HG03460 (cell line): ENCODE measurements around the gene VPS41.

Experiments used
- ATAC-seq: cut with Tn5 transposase; IDR thresholded peaks from one replicate; pipeline ENCODE4 v1.9.1; 2021; ENCODE audit not compliant: unreplicated experiment

VPS41 gene

GRCh38 chr7:38907066-38907465 is 1.9 kb downstream of the VPS41 start:
- ATAC-seq = no peak

DNA sequence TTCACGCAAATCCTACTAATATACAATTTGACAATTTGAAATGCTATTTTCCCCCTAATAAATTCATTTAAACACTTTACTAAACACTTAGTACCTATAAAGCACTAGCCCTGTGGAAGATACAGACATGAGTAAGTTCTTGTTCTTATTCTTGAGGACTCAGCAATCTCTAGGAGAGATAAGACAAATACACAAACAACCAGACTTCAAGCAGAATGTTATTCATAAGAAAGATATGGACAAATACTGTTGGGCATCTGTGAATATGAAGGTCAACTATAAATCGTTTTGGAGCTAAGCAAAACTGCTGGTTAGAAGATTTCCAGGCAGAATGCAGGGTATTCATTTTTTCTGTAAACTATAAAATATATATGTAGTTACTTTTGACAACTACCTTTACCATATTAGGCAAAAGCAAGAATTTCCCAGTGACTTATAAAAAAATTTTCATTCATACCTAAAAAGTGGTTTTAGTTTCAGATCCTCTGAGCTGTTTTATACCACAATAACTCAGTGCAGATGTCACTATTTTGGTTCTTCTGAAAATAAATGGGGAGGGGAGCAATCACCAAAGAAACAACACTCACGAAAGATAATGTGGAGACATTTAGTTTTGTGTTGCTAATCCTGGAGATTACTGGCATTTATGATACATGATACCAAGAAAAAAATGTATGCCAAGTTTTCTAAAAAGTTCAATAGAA is 3.8 kb downstream of the VPS41 start:
- ATAC-seq = peak; percentile 29

DNA sequence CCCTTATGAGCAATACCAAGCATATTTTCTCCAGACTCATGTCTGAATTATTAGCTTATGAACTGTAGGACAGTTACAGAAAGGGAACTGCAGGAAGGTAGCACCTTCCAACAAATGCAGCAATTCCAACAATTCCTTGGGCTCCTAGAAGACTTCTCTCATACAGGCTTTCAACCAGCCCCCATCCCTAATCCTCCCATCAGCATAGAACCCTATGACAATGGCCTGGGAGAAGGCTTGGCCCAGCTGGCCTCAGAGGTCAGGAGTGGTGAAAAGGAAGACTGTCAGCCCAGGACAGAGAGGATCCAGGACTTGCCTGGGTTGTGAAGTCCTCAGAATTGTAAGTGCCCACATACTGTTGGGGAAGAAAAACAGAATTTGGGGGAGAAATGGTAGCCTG is 5.9 kb downstream of the VPS41 start:
- ATAC-seq = no peak

- ATAC-seq = no peak
Measured at GRCh38 chr7:38902449-38902848, 6.5 kb downstream of the VPS41 start.

GRCh38 chr7:38893061-38893460 is 15.9 kb downstream of the VPS41 start:
- ATAC-seq = no peak

DNA sequence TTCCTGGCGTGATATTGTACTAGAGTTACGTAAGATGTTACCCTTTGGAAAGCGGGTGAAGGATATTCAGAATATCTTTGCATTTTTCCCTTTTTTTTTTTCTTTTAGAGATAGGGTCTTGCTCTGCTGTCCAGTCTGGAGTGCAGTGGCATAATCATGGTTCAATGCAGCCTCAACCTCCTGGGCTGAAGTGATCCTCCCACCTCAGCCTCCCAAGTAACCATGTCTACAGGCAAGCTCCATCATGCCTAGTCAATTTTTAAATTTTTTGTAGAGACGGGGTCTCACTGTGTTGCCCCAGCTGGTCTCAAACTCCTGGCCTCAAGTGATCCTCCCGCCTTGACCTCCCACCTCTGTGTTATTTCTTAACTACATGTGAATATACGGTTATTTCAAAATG is 18.4 kb downstream of the VPS41 start:
- no peak for ATAC-seq

DNA sequence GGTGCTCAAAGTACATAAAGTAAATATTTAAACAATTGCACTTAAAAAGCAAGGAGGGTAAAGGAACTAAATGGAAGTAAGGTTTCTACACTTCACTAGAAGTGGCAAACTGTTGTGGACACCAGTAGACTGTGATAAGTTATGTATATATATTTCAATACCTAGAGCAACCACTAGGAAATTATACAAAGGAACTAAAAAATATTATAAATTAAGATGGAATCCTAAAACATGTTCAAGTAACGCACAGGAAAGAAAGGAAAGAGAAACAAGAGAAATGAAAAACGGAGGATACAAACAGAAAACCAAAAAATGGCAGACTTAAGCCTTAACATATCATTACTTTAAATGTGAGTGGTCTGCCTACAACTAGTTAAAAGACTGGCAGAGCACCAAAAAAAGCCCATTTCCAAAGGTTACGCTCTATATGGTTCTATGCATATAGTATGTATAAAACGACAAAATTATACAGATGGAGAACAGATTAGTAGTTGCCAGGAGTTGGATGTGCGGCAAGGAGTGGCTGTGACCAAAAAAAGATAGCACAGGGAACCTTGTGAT is 19.0 kb downstream of the VPS41 start:
- no peak for ATAC-seq

DNA sequence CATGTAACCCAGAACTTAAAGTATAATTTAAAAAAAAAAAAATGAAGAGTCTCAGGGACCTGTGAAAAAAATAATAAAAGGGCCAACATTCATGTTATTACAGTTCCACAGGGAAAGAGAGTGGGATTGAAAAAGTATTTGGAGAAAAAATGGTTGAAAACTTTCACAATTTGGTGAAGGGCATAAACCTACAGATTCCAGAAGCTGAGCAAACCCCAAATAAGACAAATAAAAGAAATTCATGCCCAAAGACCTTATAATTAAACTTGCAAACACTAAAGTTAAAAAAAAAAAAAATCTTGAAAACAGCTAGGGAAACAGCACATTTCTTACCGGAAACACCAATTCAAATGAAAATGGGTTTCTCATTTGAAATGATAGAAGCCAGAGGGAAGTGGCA is 19.9 kb downstream of the VPS41 start:
- no peak for ATAC-seq

DNA sequence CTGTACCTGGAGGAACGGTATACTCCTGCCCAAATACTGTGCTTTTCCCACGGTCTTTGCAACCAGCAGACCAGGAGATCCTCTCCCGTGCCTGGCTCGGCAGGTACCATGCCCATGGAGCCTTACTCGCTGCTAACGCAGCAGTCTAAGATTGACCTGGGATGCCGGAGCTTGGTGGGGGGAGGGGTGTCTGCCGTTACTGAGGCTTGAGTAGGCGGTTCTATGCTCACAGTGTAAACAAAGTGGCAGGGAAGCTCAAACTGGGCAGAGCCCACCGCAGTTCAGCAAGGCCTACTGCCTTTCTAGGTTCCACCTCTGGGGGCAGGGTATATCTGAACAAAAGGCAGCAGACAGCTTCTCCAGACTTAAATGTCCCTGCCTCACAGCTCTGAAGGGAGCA is 22.7 kb downstream of the VPS41 start:
- ATAC-seq = no peak

- ATAC-seq = no peak
Measured at GRCh38 chr7:38883706-38884105, 25.3 kb downstream of the VPS41 start.

DNA sequence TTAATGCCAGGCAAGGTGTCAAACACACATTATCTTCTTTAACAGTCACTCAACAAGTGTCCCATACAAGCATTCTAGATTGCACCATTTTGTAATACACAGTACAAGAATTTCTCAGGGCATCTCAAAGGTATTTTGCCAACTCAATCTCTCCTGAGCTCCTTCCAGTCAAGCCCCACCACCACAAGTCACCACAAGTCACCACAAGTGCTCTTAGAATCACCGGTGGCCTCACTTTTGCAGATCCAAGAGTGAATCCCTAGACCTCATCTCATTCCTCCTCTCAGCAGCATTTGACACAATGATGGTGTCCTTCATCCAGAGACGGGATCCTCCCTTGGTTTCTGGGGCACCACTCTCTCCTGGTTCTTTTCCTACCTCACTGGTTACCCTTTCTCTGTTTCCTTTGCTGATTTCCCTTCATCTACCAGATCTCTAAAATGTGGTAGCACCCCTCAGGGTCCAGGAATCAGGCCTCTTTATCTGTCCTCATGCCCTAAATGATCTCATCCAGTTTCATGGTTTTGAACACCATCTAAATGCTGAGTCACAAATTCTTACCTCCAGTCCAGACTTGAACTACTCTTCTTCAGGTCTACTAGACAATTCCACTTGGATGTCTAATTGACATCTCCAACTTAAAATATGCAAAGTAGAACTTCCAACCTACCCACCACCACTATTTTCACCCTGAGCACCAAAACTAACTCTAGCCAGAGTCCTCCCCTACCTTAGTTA is 26.9 kb downstream of the VPS41 start:
- ATAC-seq = no peak

DNA sequence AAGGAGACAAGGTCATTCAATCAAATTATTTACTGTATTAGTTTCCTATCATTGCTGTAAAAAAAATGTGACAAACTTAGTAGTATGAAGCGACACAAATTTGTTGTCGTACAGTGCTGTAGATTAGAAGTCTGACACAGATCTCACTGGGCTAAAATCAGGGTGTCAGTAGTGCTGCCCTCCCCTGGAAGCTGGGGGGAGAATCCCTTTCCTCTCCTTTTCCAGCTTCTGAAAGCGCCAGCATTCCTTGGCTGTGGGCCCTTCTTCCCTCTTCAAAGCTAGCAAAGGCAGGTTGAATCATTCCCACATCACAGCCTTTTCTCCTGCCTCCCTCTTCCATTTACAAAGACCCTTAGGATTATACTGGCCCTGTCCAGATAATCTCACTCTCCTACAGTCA is 28.0 kb downstream of the VPS41 start:
- ATAC-seq = no peak

GRCh38 chr7:38880454-38880853 is 28.5 kb downstream of the VPS41 start:
- ATAC-seq = no peak

GRCh38 chr7:38880035-38880434 is 29.0 kb downstream of the VPS41 start:
- no peak for ATAC-seq

- no peak for ATAC-seq
Measured at GRCh38 chr7:38878694-38879457, 30.1 kb downstream of the VPS41 start.

- ATAC-seq = no peak
Measured at GRCh38 chr7:38873433-38873832, 35.6 kb downstream of the VPS41 start.

DNA sequence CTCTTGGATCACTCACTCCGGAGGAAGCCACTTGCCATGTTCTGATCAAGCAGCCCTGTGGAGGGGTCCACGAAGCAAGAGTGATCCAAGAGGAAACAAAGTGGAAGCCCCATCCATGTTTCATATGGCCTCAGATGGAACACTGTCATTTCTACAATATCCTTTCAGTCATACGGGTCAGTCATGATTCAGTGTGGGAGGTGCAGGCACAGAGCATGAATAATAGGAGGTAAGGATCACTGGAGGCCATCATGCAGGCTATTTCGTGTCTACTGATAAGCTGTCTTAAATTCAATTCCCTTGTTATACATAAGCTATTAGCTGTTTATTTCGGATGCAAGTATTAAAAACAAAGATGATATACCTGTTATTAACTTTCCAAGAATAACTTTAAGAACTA is 36.8 kb downstream of the VPS41 start:
- ATAC-seq = no peak

DNA sequence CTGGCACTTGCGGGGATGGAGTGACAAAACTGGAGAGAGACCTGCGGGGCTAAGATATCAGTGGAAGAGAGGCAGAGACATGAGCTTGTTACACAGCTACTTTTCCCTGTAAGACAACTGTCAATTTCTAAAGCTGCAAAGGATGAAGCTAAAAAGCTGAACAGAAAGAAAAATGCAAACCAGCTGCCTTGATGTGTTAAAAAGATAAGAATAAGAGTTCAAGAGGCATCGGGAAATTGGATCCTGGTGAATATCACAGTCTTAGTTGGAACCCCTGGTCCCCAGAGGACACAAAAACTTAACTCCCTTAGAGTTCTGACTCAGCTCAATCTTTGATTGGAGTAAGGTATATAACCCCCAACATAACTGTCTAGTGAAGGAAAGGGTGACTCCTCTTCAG is 38.8 kb downstream of the VPS41 start:
- ATAC-seq = no peak

DNA sequence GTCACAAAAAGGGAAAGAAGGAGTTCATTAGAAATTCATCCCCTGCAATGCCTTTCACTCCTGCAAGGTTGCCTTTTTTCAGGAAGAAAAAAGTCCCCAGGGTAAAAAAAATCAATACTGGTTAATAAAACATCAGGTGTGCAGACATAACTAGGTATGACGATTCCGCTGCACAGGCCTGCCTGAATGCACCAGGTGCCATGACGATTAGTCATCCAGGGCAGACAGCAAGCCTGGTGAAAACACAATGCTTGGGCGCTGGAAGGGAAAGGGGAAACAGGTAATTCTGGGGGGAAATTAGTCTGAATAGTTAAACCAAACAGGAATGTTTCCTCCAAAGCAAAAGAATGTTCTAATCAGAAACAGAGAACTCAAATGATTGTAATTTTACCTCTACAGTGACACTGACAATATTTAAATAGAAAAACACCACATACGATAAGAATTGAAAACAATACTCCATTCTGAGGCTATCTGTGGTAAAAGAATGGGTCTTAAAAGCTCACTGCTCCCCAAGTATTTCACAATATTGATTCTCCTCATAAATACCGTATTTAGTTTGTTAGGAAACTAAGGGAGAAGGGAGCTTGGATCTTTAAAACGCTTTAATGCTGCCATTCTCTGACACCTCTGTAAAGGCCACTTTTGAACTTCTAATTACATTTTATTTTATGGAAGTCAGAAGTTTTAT is 45.2 kb downstream of the VPS41 start:
- ATAC-seq = no peak

DNA sequence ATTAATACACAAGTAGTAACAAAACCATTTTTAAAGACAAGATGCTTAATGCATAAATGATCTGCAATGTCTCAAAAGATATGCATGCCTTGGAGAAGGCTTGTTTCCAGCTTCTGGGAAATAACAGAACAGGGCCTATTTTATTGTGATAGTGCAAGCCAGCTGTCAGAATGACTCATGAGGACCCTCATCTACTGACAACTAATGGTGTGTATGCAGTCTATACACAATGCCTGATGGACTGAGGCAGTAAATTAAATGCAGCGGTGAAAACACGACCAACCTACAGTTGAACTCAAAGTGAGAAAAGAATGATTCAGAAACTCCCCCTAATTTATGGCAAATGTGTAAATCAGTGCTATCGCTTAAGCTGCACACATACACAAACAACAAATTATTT is 46.3 kb downstream of the VPS41 start:
- no peak for ATAC-seq

- ATAC-seq = no peak
Measured at GRCh38 chr7:38858259-38858884, 50.6 kb downstream of the VPS41 start.
